ENCODE data around the gene GRIK1. TPM values are rescaled to one million over a fixed set of nuclear protein-coding genes. Genes with fewer than 3 reads are reported as not detected.

The GRIK1 gene
- total RNA-seq, 1 experiment from 2014 or later: 0.09 TPM

DNA sequence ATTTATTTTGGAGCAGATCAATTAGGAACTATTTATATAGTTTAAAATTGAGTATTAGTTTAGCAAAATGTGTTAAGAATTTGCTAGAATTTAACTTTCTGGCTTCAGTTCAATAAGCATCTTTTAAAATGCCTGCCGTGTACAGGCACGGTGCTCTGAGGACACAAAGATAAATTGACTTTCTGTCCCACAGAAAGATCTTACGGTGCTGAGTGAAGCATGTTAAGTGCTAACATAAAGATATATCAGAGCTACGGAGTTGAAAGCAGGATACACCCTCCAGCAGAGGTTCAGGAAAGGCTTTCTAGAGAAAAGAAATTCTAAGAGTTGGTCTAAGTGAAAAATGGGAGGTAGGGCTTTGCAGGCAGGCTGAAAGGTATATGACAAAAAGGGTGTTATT is 305.4 kb downstream of the GRIK1 start (continued):
- TF ChIP-seq, protein P1, sequence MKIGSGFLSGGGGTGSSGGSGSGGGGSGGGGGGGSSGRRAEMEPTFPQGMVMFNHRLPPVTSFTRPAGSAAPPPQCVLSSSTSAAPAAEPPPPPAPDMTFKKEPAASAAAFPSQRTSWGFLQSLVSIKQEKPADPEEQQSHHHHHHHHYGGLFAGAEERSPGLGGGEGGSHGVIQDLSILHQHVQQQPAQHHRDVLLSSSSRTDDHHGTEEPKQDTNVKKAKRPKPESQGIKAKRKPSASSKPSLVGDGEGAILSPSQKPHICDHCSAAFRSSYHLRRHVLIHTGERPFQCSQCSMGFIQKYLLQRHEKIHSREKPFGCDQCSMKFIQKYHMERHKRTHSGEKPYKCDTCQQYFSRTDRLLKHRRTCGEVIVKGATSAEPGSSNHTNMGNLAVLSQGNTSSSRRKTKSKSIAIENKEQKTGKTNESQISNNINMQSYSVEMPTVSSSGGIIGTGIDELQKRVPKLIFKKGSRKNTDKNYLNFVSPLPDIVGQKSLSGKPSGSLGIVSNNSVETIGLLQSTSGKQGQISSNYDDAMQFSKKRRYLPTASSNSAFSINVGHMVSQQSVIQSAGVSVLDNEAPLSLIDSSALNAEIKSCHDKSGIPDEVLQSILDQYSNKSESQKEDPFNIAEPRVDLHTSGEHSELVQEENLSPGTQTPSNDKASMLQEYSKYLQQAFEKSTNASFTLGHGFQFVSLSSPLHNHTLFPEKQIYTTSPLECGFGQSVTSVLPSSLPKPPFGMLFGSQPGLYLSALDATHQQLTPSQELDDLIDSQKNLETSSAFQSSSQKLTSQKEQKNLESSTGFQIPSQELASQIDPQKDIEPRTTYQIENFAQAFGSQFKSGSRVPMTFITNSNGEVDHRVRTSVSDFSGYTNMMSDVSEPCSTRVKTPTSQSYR (CRISPR knock-in tag; IDR thresholded peaks at IDR 0.05): no peak

DNA sequence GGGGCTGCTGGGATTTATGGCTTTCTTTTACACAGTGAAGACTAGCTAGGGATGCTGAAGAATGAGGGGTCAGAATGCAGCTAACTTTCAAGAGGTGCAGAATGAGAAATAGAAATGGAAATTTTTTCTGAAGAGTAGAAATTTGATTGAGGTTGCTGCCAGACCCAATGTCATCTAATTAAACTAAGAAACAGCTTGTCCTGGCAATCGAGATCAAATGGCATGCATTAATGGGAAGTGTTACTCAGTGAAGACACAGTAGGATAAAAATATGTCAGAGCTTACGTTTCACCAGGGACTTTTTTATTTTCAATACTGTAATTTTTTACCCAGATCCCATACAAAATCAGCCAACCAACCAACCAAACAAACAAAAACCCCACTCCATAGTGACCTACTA is 306.0 kb downstream of the GRIK1 start:
- ATAC-seq (no peak), DNase-seq (ENCODE audit: low spot score) (no peak)
- ChIA-PET POLR2A (no interaction called here), CTCF (no interaction called here)
- no peaks in the 10 kb centered on the region for H3K9me3 Mint-ChIP-seq
- no peak overlapping the region for H3K27ac Mint-ChIP-seq
- H3K27me3 Mint-ChIP-seq (ENCODE audit: low read depth): no peaks in the 10 kb centered on the region
- TF ChIP-seq, protein P2, sequence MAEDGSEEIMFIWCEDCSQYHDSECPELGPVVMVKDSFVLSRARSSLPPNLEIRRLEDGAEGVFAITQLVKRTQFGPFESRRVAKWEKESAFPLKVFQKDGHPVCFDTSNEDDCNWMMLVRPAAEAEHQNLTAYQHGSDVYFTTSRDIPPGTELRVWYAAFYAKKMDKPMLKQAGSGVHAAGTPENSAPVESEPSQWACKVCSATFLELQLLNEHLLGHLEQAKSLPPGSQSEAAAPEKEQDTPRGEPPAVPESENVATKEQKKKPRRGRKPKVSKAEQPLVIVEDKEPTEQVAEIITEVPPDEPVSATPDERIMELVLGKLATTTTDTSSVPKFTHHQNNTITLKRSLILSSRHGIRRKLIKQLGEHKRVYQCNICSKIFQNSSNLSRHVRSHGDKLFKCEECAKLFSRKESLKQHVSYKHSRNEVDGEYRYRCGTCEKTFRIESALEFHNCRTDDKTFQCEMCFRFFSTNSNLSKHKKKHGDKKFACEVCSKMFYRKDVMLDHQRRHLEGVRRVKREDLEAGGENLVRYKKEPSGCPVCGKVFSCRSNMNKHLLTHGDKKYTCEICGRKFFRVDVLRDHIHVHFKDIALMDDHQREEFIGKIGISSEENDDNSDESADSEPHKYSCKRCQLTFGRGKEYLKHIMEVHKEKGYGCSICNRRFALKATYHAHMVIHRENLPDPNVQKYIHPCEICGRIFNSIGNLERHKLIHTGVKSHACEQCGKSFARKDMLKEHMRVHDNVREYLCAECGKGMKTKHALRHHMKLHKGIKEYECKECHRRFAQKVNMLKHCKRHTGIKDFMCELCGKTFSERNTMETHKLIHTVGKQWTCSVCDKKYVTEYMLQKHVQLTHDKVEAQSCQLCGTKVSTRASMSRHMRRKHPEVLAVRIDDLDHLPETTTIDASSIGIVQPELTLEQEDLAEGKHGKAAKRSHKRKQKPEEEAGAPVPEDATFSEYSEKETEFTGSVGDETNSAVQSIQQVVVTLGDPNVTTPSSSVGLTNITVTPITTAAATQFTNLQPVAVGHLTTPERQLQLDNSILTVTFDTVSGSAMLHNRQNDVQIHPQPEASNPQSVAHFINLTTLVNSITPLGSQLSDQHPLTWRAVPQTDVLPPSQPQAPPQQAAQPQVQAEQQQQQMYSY (CRISPR knock-in tag; IDR thresholded peaks at IDR 0.05): no peak
- TF ChIP-seq, protein P1 (CRISPR knock-in tag; IDR thresholded peaks at IDR 0.05): no peak
- no peak for TF ChIP-seq SMAD4 (CRISPR knock-in tag; IDR thresholded peaks at IDR 0.05)
- TF ChIP-seq NFYB (CRISPR knock-in tag; conservative IDR thresholded peaks at IDR 0.05; ENCODE audit: low read depth): no peak
- no peak for TF ChIP-seq RELA (CRISPR knock-in tag; IDR thresholded peaks at IDR 0.05; ENCODE audit: borderline replicate concordance)
- TF ChIP-seq, protein P3, sequence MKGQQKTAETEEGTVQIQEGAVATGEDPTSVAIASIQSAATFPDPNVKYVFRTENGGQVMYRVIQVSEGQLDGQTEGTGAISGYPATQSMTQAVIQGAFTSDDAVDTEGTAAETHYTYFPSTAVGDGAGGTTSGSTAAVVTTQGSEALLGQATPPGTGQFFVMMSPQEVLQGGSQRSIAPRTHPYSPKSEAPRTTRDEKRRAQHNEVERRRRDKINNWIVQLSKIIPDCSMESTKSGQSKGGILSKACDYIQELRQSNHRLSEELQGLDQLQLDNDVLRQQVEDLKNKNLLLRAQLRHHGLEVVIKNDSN (CRISPR knock-in tag; IDR thresholded peaks at IDR 0.05): no peak
- no peak for TF ChIP-seq FOXK1 (CRISPR knock-in tag; IDR thresholded peaks at IDR 0.05)
- TF ChIP-seq GRHL2 (CRISPR knock-in tag; IDR thresholded peaks at IDR 0.05; ENCODE audit: insufficient replicate concordance, severe bottlenecking): no peak
- no peak for TF ChIP-seq NR3C1 (CRISPR knock-in tag; conservative IDR thresholded peaks at IDR 0.05; ENCODE audit: low read depth)
- no peak for TF ChIP-seq FOXJ3 (CRISPR knock-in tag; IDR thresholded peaks at IDR 0.05; ENCODE audit: borderline replicate concordance)
- no peak for TF ChIP-seq ZNF263 (CRISPR knock-in tag; IDR thresholded peaks at IDR 0.05; ENCODE audit: low read depth)
- no peak for TF ChIP-seq CREB1 (CRISPR knock-in tag; IDR thresholded peaks at IDR 0.05)
- no peak for TF ChIP-seq ZNF671 (CRISPR knock-in tag; IDR thresholded peaks at IDR 0.05)
- H3K4me1 Mint-ChIP-seq: no peaks in the 10 kb centered on the region
- no peak overlapping the region for H3K4me3 Mint-ChIP-seq
- H3K36me3 Mint-ChIP-seq: no peaks in the 10 kb centered on the region

DNA sequence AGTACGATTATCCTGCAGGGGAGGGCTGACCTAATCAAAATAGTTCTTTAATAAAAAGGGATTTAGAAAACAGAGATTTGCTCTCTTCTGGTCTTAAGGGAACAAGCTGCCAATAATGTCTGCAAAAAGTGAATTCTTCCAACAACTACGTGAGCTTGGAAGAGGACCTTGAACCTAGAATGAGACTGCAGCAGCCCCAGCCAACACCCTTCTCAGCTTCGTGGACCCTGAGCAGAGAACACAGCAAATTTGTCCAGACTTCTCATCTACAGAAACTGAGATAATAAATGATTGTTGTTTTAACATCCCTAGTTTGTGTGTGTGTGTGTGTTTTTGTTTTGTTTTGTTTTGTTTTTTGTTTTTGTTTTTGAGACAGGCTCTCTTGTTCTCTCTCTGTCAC is 309.4 kb downstream of the GRIK1 start:
- TF ChIP-seq SMAD3 (CRISPR knock-in tag; IDR thresholded peaks at IDR 0.05; ENCODE audit: borderline replicate concordance) (no peak), ZNF263 (CRISPR knock-in tag; IDR thresholded peaks at IDR 0.05; ENCODE audit: low read depth) (no peak)
- TF ChIP-seq, protein P4, sequence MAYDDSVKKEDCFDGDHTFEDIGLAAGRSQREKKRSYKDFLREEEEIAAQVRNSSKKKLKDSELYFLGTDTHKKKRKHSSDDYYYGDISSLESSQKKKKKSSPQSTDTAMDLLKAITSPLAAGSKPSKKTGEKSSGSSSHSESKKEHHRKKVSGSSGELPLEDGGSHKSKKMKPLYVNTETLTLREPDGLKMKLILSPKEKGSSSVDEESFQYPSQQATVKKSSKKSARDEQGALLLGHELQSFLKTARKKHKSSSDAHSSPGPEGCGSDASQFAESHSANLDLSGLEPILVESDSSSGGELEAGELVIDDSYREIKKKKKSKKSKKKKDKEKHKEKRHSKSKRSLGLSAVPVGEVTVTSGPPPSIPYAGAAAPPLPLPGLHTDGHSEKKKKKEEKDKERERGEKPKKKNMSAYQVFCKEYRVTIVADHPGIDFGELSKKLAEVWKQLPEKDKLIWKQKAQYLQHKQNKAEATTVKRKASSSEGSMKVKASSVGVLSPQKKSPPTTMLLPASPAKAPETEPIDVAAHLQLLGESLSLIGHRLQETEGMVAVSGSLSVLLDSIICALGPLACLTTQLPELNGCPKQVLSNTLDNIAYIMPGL (CRISPR knock-in tag; IDR thresholded peaks at IDR 0.05): no peak
- Mint-ChIP-seq H3K9me3 (no peaks in the 10 kb centered on the region), H3K4me1 (no peaks in the 10 kb centered on the region), H3K27me3 (ENCODE audit: low read depth) (no peaks in the 10 kb centered on the region), H3K4me3 (no peak overlapping the region), H3K36me3 (no peaks in the 10 kb centered on the region), H3K27ac (no peak overlapping the region)
- no peak for DNase-seq (ENCODE audit: low spot score)
- POLR2A ChIA-PET: no interaction called here
- ATAC-seq: no peak
- CTCF ChIA-PET: no interaction called here
